GM19397 (cell line): ENCODE results near the gene TGFBR1.

Experiments
- ATAC-seq: cut with Tn5 transposase; IDR thresholded peaks from one replicate; pipeline ENCODE4 v1.9.1; 2021; ENCODE audit warnings: mild to moderate bottlenecking, moderate library complexity; ENCODE audit not compliant: unreplicated experiment

TGFBR1 gene

DNA sequence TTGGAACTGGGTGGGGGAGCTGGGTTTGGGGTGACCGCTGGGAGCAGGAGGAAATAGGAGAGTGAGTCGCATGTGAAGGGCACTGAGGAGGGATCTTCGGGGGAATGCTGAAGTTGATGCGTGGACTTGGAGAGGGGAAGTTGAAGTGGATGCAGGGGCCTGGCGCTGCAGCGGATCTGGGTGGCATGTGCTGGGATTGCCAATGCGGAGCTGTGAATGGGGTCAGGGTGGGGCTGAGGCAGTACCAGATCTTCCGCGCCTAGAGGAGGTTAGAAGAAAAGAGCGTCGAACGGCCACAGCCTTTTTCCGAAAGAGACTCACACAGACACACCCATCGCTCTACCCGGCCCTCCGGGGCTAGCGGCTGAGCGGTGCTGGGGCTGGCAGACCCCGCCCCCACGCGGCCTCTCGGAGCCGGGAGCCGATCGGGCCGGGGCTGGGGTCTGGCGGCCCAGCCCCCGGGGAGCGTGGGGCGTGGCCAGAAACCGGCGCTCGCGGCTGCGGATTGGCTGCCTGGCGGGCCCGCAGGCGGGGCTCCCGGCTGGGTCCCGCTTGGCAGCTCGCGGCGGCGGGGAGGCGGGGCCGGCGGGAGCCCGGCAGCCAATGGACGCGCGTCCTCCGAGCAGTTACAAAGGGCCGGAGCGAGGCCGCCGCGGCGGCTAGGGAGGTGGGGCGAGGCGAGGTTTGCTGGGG lies at the start of gene TGFBR1:
Gene TGFBR1 (plus strand): TSS at position 655 of the 693 bp plus-strand sequence. CDS start 93 bp downstream, outside the sequence.
- peak; percentile 90 for ATAC-seq

DNA sequence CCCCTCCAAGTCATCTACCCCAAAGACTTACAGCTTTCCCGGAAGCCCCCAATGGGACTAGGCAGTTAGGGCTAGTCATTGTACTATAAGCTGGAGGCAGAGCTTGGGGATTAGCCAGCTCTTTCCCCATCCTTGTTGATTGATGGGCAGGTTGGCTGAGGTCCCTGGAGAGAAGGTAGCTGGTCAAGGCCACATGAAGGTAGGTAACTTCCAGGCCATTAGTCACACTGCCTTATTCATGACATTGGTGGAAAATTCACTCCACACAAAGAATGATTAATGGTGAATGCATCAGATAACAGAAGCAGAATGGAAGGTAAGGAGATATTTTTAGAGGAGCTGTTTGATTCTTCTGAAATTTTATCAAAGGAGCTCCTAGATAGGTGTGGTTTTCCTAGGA lies 49.5 kb upstream of the TGFBR1 start:
- ATAC-seq, result no peak

GRCh38 chr9:99056186-99056585 lies 48.7 kb upstream of the TGFBR1 start:
- no peak for ATAC-seq

DNA sequence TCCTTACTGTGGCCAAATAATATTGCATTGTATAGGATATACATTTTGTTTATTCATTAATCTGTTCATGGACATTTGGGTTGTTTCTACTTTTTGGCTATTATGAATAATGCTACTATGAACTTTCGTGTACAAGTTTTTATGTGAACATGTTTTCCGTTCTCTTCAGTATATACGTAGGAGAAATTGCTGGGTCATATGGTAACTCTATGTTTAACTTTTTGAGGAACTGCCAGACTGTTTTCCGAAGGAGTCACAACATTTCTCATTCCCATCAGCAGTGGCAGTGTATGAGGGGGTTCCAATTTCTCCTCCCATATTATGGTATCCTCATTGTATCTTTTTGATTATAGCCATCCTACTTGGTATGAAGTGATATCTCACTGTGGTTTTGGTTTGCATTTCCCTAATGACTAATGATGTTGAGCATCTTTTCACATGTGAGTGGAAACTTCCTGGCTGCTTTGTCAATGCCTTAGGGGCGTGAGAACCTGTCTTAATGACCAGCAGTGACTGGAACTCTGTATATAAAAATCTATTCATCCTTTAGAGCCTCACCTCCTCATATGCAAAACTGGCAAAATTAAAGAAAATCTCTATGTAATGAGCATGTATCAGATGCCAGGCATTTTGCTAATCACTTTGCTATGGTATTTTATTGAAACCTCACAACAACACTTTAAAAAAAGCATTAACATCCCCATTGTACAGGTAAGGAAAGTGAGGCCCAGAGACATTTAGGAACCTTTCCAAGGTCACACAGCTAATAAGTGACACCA lies 47.8 kb upstream of the TGFBR1 start:
- no peak for ATAC-seq

GRCh38 chr9:99057665-99058625 lies 47.0 kb upstream of the TGFBR1 start:
- peak; percentile 78 for ATAC-seq

GRCh38 chr9:99058964-99059921 lies 45.7 kb upstream of the TGFBR1 start:
- ATAC-seq, result peak; percentile 63

- no peak for ATAC-seq
These were observed 44.3 kb upstream of the TGFBR1 start for GRCh38 chr9:99060621-99061020.

DNA sequence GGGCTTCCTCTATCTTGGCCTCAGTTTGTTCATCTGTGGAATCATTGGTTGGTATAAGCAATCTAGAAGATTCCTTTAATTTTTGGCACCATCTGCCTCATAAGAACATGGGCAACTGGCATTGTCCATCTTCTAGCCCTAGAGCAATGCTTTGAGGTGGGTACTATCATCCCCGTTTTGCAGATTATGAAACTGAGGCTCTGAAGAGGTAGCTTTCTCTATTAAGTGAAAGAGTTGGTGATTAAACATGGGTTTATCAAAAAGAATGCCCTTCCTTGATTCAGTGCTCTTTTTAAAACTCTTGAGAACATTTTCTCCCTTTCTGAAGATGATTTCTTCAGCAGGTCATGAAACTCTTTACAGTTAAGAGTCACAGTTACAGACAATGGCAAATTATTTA lies 42.4 kb upstream of the TGFBR1 start:
- no peak for ATAC-seq

GRCh38 chr9:99063522-99063921 lies 41.4 kb upstream of the TGFBR1 start:
- ATAC-seq, result no peak

DNA sequence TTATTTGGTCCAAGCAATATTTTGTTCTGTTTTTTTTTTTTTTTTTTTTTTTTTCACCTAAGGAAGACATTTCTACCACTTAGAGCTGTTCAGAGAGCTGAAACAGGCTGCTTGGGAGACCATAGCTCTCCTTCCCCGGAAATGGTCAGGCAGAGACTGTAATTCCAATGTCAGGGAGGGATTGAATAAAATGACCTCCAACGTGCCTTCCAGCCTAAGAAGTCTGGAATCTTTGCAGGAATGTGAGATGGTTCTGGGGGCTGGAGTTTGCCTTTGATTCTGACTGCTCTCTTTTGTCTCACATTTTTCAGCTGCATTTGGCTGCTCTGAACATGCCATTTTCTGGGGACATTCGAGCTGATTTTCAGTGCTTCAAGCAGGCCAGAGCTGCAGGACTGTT lies 38.3 kb upstream of the TGFBR1 start:
- no peak for ATAC-seq

- no peak for ATAC-seq
These were observed 35.8 kb upstream of the TGFBR1 start for GRCh38 chr9:99069075-99069474.

GRCh38 chr9:99069546-99069945 lies 35.4 kb upstream of the TGFBR1 start:
- ATAC-seq, result no peak

DNA sequence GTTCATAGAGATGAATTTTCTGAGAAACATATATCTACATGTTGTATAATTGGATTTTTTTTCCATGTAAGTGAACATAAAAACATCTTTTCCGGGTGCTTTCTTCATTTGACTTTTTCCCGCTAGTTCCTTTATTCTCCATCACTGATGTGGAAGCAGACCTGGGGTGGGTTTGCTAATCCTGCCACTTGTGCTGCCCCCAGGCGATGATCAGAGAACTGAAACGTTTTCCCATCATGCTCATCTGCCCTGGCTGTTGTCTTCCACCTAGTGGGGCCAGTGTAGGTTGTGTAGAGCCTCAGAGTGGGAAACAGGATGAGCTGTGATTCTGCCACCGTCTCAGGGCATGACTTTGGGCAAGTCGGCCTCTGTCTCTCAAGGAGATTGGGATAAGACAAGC lies 34.2 kb upstream of the TGFBR1 start:
- ATAC-seq, result no peak

DNA sequence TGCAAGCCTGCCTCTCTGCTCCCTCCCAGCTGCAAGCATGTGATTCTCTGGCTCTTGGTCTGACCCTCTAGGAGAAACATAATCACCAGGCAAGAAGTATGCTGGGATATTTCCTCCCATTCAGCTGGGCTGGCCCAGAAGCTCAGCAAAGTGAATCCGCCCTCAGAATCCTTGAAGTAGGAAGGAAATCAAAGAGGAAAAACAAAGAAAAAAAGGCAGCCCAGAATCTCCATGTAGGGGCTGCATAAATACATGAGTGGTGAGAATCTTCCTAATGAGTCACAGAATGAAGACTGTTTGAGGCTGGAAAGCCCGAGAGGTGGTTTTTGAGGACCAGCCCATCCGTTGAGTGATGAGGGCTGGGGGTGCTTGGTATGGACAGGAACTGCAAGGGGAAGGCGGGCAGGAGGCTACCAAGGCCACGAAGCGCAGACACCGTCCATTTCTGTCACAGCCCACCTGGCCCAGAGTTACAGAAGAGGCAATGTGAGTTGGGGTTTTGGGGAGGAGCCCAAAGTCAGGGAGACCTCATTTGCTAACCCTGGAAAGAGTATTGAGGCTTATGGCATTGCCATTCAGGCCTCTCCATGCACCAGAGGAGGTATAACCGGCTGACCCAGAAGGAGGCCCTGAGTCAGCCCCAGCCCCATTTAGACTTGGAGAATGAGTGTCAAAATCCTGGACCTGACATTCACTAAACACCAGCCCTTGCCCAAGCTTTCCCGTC lies 33.4 kb upstream of the TGFBR1 start:
- ATAC-seq, result no peak

GRCh38 chr9:99072040-99072394 lies 32.9 kb upstream of the TGFBR1 start:
- ATAC-seq, result no peak

GRCh38 chr9:99073347-99073746 lies 31.6 kb upstream of the TGFBR1 start:
- no peak for ATAC-seq

DNA sequence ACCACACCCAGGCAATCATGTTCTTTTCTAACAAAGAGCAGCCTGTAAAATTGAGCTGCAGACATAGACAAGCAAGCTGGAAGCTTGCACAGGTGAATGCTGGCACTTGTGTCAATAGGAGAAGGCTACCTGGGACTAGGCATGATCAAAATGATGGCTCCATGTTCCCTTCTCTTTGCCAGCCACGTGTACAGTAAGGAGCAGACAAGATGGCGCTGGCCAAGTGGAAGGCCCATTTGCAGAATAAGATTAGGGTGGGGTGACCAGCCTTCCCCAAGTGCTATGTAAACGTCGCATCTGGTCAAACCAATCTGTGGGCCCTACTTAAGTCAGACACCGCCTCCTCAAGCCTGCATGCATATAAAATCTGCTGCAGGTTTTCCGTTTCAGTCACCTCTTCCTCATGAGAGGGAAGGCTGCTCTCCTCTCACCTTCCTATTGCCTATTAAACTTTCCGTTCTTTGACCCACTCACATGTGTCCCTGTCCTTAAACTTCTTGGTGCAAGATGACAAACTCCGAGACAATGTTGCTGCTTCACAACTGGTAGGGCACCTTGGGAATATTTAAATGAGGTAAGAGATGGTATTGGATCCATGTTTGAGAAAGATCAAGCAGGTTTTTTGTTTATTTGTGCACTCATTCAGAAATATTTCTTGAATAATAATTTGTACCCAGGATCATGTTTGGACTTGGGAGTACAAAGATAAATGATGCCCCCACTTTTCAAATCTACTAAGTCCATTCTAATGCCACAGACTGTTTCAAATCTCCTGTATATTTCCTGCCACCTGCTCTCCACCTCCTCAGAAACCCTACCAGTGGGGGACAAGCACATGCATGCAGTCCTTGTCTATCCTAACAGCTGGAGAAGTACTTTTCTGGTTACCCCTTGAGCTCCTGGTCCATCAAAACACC lies 30.7 kb upstream of the TGFBR1 start:
- ATAC-seq, result no peak

DNA sequence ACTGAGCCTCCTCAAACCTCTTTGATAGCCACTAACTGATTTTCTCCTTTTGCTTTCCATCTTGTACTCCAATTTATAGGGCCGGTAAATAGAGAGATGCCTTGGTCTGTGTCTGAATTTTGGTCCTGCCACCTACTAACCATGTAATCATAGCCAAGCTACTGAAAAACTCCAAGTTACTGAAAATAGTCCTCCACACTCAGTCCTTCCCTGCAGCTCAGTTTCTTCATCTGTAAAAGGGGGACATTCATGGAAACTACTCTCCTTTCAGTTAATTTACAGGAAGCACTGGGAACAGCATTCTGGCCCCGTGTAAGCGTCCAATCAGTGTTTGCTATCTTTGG lies 30.0 kb upstream of the TGFBR1 start:
- no peak for ATAC-seq
